Heart left ventricle (tissue), 13 donors: Measurements from ENCODE around the gene ERFE.

Experiments
- CTCF ChIP-seq, 12 donors: fragments of 200-600 bp; sonication (generic) in 4 of 12; IDR thresholded peaks; one replicate each; pipeline versions ENCODE4 v1.5.0 to v1.8.0; 2018 to 2022; ENCODE audit warnings: antibody characterized with exemption in 12 of 12, mild to moderate bottlenecking in 5 of 12
- POLR2A ChIP-seq, 2 donors: fragments of 450-650 bp; IDR thresholded peaks; one replicate each; pipeline ENCODE4 v1.6.1; 2017; ENCODE audit warnings: antibody characterized with exemption in 2 of 2, mild to moderate bottlenecking in 2 of 2, moderate library complexity in 2 of 2
- donor health status: ischemic (EF 13 %, LVEDD 7.1; RV severe dilation, severe dysfunction).
- donor health status: DM: no; HTN: yes; CAD: no.
- donor health status: DM: no; HTN: no; CAD: no.
- donor health status: ischemic (EF 25% LVEDD 6.9; RV normal size, moderate dysfunction).
- donor health status: ischemic (EF 25% LVEDD 5.7; RV mildly dilated, moderate dysfunction).
- donor health status: ischemic (EF 35%, LVEDD 5.7; RV mildly dilated, moderate dysfunction).
- donor health status: nonischemic (EF 11% LVEDD 7.7; RV severe dilation, severe dysfunction).
- donor health status: DM: yes; HTN: yes; CAD: no.
- donor health status: PGD.
- donor health status: ischemic (EF 29% LVEDD 5.4; RV normal size, mild dysfunction).
- donor health status: nonischemic (EF 23%, LVEDD 6.1; RV moderate dilation, normal function).

GRCh38 chr2:238169708-238170251 lies 11.0 kb downstream of the ERFE start:
- TF ChIP-seq CTCF (IDR thresholded peaks at IDR 0.05) (no peak), POLR2A (IDR thresholded peaks at IDR 0.05) (no peak)
